LoVo (cell line): Measurements from ENCODE around the gene LDLR.
"Not testable (repeated sequence)": the region's sequence is repeated elsewhere in the genome, so short reads cannot be mapped to it uniquely, and the experiment has no call there.

ENCODE experiments used
- DNase-seq: peaks from one replicate; pipeline ENCODE4 v3.0.0-alpha.2; 2016; ENCODE audit warnings: low spot score

The LDLR gene

DNA sequence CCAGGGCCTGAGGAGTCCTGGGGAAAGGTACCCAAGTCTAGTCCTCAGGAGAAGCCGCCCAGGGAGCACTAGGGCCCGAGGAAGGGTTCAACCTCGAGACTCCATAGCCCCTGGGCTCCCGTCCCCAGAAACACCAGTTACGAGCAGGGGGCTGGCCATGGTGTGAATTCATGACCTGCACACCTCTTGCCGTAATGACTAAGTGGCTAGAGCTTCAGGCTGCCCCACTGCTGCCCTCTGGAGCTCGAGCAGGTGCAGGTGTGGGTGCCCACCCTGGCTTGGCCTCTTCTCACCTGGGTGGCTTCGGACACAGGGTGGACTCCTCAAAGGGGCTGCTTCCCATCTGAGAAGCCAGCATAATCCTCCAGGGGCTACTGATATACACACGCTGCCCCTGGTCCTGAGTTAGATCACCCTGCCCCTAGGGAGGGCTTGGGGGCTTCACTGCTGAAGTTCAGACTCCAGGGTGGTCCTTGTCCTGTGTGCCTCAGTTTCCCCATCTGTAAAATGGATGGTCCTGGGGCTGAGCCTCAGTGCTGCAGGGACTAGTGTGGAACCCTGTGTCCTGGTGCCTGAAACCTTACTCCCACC lies 52.8 kb downstream of the LDLR start:
- peak; percentile 14 for DNase-seq

DNA sequence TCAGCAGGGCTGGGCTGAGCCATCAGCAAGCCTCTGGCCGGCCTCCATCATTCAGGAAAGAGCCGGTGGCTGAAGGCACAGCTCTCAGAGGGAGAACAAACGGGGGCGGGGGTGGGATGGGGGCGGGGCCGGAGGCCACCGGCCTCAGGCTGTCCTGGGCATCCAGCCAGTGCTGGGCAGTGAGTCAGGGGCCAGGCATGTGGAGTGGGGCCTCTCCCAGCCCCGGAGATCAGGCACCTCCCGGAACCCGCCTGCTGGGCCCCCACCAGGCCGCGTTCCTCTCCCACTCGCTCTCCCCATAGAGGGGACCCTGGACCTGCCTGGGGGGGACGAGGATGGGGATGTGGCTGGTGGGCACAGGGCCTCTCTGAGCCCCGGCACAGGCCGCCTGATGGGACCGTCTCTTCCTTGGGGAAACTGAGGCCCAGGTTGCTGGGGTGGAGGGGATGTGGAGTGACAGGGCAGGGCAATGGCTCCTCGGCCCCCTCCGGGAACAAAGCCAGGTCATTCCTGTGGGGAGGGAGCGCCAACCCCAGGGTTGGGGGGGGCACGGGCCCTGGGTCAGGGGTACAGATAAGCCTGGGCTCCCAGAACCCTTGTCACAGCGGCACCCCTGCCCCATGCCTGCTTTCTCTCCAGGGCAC lies 53.4 kb downstream of the LDLR start:
- DNase-seq = peak; percentile 92

DNA sequence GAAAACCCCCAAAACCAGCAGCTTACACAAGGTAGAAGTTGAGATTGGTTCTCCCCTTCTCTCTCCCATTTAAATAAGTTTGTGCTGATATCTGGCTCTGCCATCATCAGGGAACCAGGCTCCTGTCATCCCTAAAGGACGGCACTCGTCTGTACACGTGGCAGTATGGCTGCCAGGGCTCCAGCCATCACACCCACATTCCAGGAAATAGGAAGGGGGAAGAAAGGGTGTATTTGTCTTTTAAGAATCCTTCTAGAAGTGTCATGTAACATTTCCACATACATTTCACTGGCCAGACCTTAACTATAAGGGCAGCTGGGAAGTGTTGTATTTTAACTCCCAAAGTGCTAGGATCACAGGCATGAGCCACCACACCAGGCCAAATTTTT lies 56.3 kb downstream of the LDLR start:
- no peak for DNase-seq

GRCh38 chr19:11148001-11148400 lies 58.7 kb downstream of the LDLR start:
- no peak for DNase-seq

DNA sequence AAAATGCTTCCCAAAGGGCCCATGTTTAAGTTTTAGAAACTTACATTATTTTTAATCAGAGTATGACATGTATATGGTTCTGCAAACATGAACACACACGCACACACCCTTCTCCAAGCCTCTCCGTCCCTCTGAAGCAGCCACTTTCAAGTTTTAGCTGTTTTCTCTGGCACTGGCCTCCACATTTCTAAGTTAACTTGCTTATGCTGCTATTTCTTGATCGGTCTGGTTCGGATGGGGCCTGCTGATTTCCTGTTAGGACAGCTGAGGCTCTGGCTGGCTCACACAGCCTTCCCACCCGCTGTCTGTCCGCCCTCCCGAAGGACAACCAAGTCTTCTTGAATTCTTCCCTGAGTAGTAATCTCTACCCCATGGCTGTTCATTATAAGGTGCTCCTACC lies 61.9 kb downstream of the LDLR start:
- no peak for DNase-seq

DNA sequence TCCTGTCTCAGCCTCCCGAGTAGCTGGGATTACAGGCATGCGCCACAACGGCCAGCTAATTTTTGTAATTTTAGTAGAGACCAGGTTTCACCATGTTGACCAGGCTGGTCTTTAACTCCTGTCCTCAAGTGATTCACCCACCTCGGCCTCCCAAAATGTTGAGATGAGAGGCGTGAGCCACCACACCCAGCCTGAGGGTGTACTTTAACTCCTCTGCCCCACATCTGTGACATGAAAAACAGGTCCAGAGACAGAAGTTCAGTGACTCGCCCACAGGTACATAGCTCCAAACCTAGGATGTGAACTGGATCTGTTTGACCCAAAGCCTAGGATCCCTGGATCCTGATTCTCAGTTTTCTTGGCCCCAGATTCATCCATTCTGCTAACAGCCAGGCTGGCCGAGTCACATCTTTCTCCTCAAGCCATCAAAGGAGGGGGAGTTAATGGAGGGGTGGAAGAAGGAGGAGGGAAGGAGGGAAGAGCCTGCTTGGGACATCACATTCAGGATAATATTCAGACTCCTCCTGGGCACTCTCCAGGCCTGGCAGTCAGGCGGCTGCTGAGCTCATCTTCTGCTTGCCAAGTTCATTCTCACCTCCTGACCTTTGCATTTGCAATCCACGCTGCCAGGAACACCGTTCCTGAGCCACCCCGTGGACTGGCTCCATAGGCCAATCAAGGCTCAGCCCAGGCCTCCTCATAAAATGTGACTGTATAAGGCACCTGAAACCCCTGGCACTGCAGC lies 63.2 kb downstream of the LDLR start:
- DNase-seq = no peak

GRCh38 chr19:11154683-11155047 lies 65.4 kb downstream of the LDLR start:
- no peak for DNase-seq

GRCh38 chr19:11155373-11156120 lies 66.3 kb downstream of the LDLR start, which contains the start of gene SPC24:
SPC24 (minus strand) TSS chr19:11155782; CDS start chr19:11155776, 6 bp downstream.
- peak; percentile 98 for DNase-seq

- DNase-seq = no peak
Measured at GRCh38 chr19:11159598-11160439, 70.6 kb downstream of the LDLR start.

DNA sequence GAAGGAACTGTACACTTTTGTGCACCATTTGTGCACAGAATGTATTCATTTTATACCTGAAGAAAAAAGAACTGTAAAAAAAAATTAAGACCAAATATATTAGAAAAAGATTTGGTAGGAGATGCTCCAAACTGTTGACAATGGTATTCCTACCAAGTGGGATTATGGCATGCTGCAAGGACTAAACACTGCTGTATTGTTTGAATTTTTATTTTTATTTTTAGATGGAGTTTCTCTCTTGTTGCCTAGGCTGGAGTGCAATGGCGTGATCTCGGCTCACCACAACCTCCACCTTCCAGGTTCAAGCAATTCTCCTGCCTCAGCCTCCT lies 71.1 kb downstream of the LDLR start:
- not testable (repeated sequence) for DNase-seq

- DNase-seq = no peak
Measured at GRCh38 chr19:11164296-11164695, 75.0 kb downstream of the LDLR start.

- DNase-seq = no peak
Measured at GRCh38 chr19:11164879-11165406, 75.7 kb downstream of the LDLR start.

DNA sequence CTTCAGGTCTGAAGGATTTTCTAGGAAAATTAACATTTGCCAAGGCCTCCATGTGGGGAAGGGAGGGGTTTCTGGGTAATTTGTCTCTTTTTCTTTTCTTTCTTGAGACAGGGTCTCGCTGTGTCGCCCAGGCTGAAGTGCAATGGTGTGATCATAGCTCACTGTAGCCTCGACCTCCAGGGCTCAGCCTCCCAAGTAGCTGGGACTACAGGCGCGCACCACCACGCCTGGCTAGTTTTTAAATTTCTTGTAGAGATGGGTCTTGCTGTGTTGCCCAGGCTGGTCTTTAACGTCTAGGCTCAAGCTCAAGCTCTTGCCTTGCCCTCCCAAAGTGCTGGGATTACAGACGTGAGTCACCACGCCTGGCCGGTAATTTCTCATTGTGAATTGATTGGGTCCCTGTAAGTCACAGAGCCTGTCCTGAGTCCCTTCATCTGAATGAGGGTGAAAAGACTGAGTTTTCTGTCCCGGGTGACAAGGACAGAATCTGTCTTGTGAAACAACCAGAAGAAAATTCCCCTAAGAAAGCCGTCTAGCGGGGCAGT lies 76.3 kb downstream of the LDLR start:
- no peak for DNase-seq

DNA sequence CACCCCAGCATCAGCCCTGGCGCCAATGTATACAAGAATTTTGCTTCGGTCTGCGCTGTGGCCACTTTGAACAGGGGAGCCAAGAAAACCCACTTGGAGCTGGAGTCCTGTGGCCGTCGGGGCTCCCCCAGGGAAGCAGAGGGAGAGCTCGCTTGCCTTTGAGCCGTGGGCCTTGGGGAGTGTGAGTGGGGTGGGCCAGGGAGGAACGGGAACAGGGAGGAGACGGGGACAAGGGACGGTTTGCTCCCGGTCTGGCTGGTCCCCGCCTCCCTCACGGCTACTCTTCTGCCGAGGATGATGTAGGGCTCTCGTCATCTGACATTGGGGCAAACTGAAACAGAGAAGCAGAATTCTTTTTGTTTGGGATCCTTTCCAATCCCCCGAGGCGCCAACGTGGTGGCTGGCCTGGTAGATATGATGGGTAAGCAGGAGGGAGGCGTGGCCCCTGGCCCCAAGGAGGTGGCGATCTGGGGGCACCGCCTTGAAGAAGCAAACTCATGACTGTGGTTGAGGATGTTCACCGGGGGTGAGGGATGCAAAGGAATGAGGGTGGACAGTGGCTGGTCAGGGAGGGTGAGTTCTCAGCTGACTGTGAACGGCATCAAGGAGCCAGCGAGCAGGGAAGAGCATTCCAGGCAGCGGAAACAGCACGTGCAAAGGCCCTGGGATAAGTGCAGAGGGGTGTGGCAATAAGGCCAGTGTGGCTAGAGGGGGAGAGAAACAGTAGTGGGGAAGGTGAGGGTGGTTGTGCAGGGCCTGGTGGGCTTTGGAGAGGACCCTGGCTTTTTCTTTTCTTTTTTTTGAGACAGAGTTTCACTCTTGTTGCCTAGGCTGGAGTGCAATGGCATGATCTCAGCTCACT lies 77.2 kb downstream of the LDLR start:
- DNase-seq = no peak

DNA sequence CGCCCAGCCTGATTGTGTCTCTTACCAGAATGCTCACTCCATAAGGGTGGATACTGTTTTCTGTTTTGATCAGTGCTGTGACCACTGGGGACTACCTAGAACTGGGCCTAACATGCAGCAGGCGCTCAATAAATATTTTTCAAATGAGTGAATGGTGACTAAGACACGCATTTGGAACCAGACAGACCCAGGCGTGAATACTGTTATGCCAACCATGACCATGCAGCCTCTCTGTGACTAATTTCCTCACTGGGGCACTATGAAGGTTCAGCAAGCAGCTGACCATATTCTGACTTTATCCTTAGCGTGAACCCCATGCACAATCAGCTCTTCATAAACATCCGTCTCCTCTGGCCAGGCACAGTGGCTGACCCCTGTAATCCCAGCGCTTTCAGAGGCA lies 79.3 kb downstream of the LDLR start:
- no peak for DNase-seq

GRCh38 chr19:11169896-11170678 lies 80.8 kb downstream of the LDLR start:
- DNase-seq = no peak

DNA sequence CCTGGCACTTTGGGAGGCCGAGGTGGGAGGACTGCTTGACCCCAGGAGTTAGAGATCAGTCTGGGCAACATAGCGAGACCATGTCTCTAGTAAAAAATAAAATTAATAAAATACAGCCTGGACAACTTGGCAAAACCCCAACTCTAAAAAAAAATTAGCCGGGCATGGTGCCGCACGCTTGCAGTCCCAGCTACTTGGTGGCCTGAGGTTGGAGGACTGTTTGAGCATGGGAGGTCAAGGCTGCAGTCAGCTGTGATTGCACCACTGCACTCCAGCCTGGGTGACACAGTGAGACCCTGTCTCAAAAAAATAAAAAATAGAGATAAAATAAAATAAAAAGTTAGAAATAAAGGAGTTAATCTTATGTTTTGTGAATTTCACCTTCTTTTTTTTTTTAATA lies 81.9 kb downstream of the LDLR start:
- DNase-seq = no peak

DNA sequence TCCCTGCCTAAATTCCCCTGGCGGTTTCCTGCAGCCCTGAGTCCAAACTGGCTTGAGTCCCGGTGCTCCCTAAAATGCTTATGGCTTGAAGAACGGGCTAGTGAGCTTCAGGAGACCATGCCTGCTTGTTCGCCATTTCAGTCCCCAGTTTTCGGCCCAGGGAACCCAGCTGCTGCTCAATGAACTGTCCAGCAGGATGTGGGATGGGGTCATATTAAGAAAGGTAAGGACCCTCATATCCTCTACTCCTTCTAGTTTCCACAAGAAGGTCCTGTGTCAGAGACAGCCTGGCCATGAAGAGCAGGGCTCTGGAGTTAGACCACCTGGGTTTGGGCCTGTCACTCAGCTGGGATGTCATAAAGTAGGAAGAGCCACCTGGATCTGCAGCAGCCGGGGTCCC lies 83.3 kb downstream of the LDLR start:
- no peak for DNase-seq

GRCh38 chr19:11173516-11174155 lies 84.4 kb downstream of the LDLR start:
- DNase-seq = no peak
